Kidney (tissue), 14 donors: ENCODE measurements around the gene SERTAD2. TPM values are rescaled to one million over a fixed set of nuclear protein-coding genes. Genes with fewer than 3 reads are reported as not detected.
A peak's percentile ranks its signal among the peaks of the same experiment; 100 is the strongest.

ENCODE experiments used
- DNase-seq, 5 donors: peaks; one replicate each; pipeline ENCODE4 v3.0.0-alpha.2; 2013 to 2020
- FAIRE-seq: peaks from 2 replicates; lab custom pipeline; 2012; peaks lifted over from hg19 to GRCh38; lab: Jason Lieb, UNC
- H3K27ac ChIP-seq, 2 donors: one replicate each; pipeline ENCODE4 v1.7.0; 2013; ENCODE audit warnings: low read depth in 2 of 2, low read length in 2 of 2, inconsistent platforms in 1 of 2
- H3K27me3 ChIP-seq: one replicate; pipeline ENCODE4 v1.7.1; 2013; ENCODE audit warnings: low read length, inconsistent platforms; ENCODE audit not compliant: control insufficient read depth, insufficient read depth
- H3K36me3 ChIP-seq, 3 donors: one replicate each; pipeline versions ENCODE4 v1.7.0 to v1.7.1; 2013; ENCODE audit warnings: low read length in 3 of 3, control low read depth in 1 of 3, inconsistent platforms in 1 of 3; ENCODE audit not compliant: insufficient read depth in 3 of 3, control insufficient read depth in 2 of 3
- H3K4me1 ChIP-seq, 3 donors: one replicate each; pipeline versions ENCODE4 v1.7.0 to v1.7.1; 2013; ENCODE audit warnings: low read length in 3 of 3, inconsistent platforms in 1 of 3, low read depth in 1 of 3; ENCODE audit not compliant: control insufficient read depth in 2 of 3, insufficient read depth in 2 of 3
- H3K4me3 ChIP-seq, 3 donors: one replicate each; pipeline versions ENCODE4 v1.7.0 to v1.8.1; 2013; ENCODE audit warnings: low read length in 3 of 3, control low read depth in 1 of 3, inconsistent platforms in 1 of 3
- H3K9ac ChIP-seq, 3 donors: one replicate each; pipeline versions ENCODE4 v1.7.0 to v1.7.1; 2013; ENCODE audit warnings: low read length in 3 of 3, control low read depth in 1 of 3, inconsistent platforms in 1 of 3
- H3K9me3 ChIP-seq, 3 donors: one replicate each; pipeline versions ENCODE4 v1.7.0 to v1.7.1; 2013; ENCODE audit warnings: low read length in 3 of 3, control low read depth in 1 of 3, inconsistent platforms in 1 of 3; ENCODE audit not compliant: control insufficient read depth in 2 of 3, insufficient read depth in 1 of 3
- intact Hi-C: fragments of 100-400 bp; cut with DNase I; formaldehyde crosslinking; loops from one replicate; pipeline ENCODE4 v1.11.1; 2022
- polyA plus RNA-seq: library from polyadenylated mRNA; stranded (reverse); fragments of 350-450 nt; fragmentation: Illumina TruSeq; extraction: RNeasy Lipid Tissue Mini Kit (QIAGEN cat#74804); gene quantifications from one replicate; pipeline ENCODE4 v1.2.3, GENCODE V29; 2014; ENCODE audit warnings: low read depth, low replicate concordance; ENCODE audit not compliant: insufficient read depth
- total RNA-seq: library from RNA; stranded (reverse); fragmentation: NEBNext Ultra II Directional; extraction: Animal tissue kit (Norgen Biotek cat#: 25700); gene quantifications from one replicate; pipeline ENCODE4 v1.2.1, GENCODE V29; 2021
- TF ChIP-seq, protein P1 (sequence below): IDR thresholded peaks from 3 replicates; pipeline ENCODE4 v1.5.1; 2012; ENCODE audit warnings: mild to moderate bottlenecking, moderate library complexity, borderline replicate concordance; ENCODE audit not compliant: insufficient read depth; ENCODE audit errors: extremely low read depth
- donor health status: control.
- donor health status: control.
- donor health status: control.
- donor health status: control.
- donor health status: control.
- donor health status: DM: yes; HTN: yes; CAD: no.
- donor health status: Normal renal cell carcinoma (clear cell type).

The SERTAD2 gene
- total and polyA plus RNA-seq, 2 donors from 2014 or later: 6.2 to 21.1 TPM

DNA sequence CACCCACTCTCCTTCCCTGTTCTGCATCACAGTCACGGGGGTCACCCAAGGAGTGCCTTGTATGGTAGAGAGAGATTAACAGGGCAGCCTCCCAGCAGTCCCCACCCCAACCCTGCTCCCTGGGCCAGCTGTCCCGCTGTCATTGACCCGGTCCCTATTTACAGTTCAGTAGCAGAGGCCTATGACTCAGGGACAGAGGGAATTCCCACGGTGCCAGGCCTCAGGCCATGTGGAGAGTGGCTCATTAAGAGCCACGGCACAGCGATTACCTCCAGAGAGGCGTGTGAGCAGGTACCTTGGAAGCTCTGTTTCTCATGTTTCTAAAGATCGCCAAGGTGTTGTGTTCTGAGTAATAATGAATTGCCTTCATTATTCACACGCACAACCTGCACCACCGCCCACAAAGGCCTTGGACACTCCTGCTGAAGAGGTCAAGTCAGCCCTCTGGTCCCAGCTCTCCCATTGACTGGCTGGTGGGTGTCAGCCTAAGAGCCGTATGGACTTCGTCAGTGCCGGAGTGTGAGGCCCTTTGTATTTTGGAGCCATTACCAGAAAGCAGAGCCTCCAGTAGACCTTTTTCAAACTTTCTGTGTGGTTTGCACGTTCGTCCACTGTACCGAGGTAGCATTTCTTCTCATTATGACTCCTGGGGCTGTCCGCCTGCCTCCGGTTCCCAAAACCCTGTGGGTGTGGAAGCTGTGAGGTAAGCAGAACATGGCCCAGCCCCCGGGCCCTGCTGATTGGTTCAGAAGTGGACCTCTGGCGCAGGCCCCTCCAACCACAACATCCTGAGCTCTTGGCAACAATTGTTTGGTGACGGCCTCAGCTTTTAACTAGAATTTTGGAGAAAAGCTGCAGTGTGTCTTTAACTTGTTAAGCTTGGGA is 47.0 kb downstream of the SERTAD2 start:
- Histone ChIP-seq H3K9me3 (peaks cover 0 to 4% (median 0%) of the 10 kb centered on the region in 3 donors), H3K9ac (no peak overlapping the region), H3K27me3 (no peaks in the 10 kb centered on the region), H3K27ac (no peak overlapping the region), H3K4me1 (peaks cover 0 to 4% (median 0%) of the 10 kb centered on the region in 3 donors), H3K4me3 (peak overlapping the region in 2 of 3 donors; percentile 17 to 42), H3K36me3 (no peaks in the 10 kb centered on the region)
- TF ChIP-seq, protein P1, sequence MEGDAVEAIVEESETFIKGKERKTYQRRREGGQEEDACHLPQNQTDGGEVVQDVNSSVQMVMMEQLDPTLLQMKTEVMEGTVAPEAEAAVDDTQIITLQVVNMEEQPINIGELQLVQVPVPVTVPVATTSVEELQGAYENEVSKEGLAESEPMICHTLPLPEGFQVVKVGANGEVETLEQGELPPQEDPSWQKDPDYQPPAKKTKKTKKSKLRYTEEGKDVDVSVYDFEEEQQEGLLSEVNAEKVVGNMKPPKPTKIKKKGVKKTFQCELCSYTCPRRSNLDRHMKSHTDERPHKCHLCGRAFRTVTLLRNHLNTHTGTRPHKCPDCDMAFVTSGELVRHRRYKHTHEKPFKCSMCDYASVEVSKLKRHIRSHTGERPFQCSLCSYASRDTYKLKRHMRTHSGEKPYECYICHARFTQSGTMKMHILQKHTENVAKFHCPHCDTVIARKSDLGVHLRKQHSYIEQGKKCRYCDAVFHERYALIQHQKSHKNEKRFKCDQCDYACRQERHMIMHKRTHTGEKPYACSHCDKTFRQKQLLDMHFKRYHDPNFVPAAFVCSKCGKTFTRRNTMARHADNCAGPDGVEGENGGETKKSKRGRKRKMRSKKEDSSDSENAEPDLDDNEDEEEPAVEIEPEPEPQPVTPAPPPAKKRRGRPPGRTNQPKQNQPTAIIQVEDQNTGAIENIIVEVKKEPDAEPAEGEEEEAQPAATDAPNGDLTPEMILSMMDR: no peak
- DNase-seq (peak; percentile 60 to 96 (median 74)), FAIRE-seq (no peak)
- intact Hi-C loops: no loop called here

DNA sequence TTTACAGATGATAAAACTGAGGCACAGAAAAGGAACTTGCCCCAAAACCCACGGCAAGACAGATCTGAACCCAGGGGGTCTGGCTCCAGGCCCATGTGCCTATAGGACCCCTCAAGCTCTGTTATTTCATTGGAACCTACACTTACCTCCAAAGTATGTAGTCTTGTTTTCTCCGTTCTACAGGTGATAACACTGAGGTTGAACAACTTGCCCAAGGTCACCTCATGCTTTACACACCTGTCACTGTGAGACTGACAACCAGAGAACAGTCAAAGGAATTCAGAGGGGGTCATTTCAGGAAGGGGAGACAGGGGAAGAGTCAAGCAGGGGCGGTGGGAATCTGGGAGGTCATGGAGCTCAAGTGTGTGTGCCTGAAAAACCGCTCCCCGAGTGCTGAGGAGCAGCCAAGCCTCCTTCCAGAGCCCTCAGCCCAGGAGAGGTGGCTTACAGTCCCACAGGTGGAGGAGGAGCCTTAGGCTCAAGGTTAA is 47.7 kb downstream of the SERTAD2 start:
- Histone ChIP-seq H3K4me1 (peaks cover 0 to 4% (median 0%) of the 10 kb centered on the region in 3 donors), H3K9ac (no peak overlapping the region), H3K9me3 (peaks cover 0 to 4% (median 0%) of the 10 kb centered on the region in 3 donors), H3K27ac (no peak overlapping the region), H3K36me3 (no peaks in the 10 kb centered on the region), H3K4me3 (no peak overlapping the region), H3K27me3 (no peaks in the 10 kb centered on the region)
- intact Hi-C loops: no loop called here
- DNase-seq (no peak), FAIRE-seq (no peak)
- TF ChIP-seq, protein P1: no peak

DNA sequence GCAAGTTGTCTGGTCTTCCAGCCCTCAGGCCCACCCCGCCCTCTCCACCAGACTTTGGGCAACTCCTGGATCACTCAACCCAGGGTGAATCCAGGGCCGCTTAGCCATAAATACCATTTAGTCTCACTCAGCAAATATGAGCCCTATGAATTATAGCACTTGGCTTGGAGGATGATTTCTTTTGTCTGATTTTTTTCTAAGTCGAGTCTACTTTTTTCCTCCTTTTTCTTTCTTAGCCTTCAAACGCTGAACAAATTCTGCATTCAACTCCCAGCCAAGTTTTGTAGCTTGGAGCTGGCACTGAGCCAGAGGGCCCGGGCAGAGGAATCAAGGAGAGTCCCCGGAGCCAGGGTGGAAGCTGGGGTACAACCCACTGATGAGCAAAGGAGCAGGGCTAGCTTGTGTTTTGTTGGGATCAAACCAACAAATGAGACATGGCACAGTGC is 48.7 kb downstream of the SERTAD2 start:
- FAIRE-seq (no peak), DNase-seq (peak in 1 of 5 donors; percentile 59)
- intact Hi-C loops: no loop called here
- Histone ChIP-seq H3K27me3 (no peaks in the 10 kb centered on the region), H3K36me3 (no peaks in the 10 kb centered on the region), H3K9me3 (peaks cover 0 to 4% (median 0%) of the 10 kb centered on the region in 3 donors), H3K9ac (no peak overlapping the region), H3K27ac (no peak overlapping the region), H3K4me1 (peaks cover 0 to 4% (median 0%) of the 10 kb centered on the region in 3 donors), H3K4me3 (no peak overlapping the region)
- TF ChIP-seq, protein P1: no peak
